Effector memory CD8-positive, alpha-beta T cell (primary cell): ENCODE results near the gene CAMK2N2.

Experiments used
- ATAC-seq: fragments of 150-1000 bp; cut with Tn5 transposase; replicated peaks from 2 replicates; pipeline ENCODE4 v1.10.0; 2021; ENCODE audit warnings: mild to moderate bottlenecking, moderate library complexity
- DNase-seq, 3 experiments: peaks; one replicate each; pipeline ENCODE4 v3.0.0; 2021
- H3K27ac Mint-ChIP-seq, 2 donors: one replicate each; pipeline ENCODE4 v1.8.0; 2022; ENCODE audit warnings: mild to moderate bottlenecking in 2 of 2, mixed read lengths in 2 of 2, moderate library complexity in 2 of 2
- H3K27me3 Mint-ChIP-seq, 2 donors: one replicate each; pipeline ENCODE4 v1.8.0; 2022; ENCODE audit warnings: mixed read lengths in 2 of 2
- H3K36me3 Mint-ChIP-seq: one replicate; pipeline ENCODE4 v1.8.0; 2022; ENCODE audit warnings: mild to moderate bottlenecking, moderate library complexity, mixed read lengths; ENCODE audit not compliant: insufficient read depth
- H3K4me1 Mint-ChIP-seq, 2 donors: one replicate each; pipeline ENCODE4 v1.8.0; 2022; ENCODE audit warnings: low read depth in 2 of 2, mixed read lengths in 2 of 2
- H3K4me3 Mint-ChIP-seq, 2 donors: one replicate each; pipeline ENCODE4 v1.8.0; 2022; ENCODE audit warnings: mild to moderate bottlenecking in 2 of 2, mixed read lengths in 2 of 2, moderate library complexity in 2 of 2
- H3K9me3 Mint-ChIP-seq, 2 donors: one replicate each; pipeline ENCODE4 v1.8.0; 2022; ENCODE audit warnings: mixed read lengths in 2 of 2

The CAMK2N2 gene

GRCh38 chr3:184241141-184241446, 20.3 kb downstream of the CAMK2N2 start:
- Mint-ChIP-seq H3K4me1 (peaks cover 4 to 10% of the 10 kb centered on the region in 2 donors), H3K27me3 (no peaks in the 10 kb centered on the region), H3K4me3 (no peak overlapping the region), H3K36me3 (peaks cover 20% of the 10 kb centered on the region), H3K27ac (no peak overlapping the region), H3K9me3 (no peaks in the 10 kb centered on the region)
- DNase-seq: no peak
- ATAC-seq: no peak

- Mint-ChIP-seq H3K36me3 (peaks cover 20% of the 10 kb centered on the region), H3K27me3 (no peaks in the 10 kb centered on the region), H3K9me3 (no peaks in the 10 kb centered on the region), H3K4me3 (no peak overlapping the region), H3K27ac (no peak overlapping the region), H3K4me1 (peaks cover 0 to 7% of the 10 kb centered on the region in 2 donors)
- DNase-seq (no peak), ATAC-seq (no peak)
These were observed 20.8 kb downstream of the CAMK2N2 start for GRCh38 chr3:184240384-184241140.

- Mint-ChIP-seq H3K9me3 (no peaks in the 10 kb centered on the region), H3K36me3 (peaks cover 19% of the 10 kb centered on the region), H3K27me3 (no peaks in the 10 kb centered on the region), H3K4me3 (no peak overlapping the region), H3K4me1 (peaks cover 0 to 2% of the 10 kb centered on the region in 2 donors), H3K27ac (no peak overlapping the region)
- DNase-seq (no peak), ATAC-seq (no peak)
These were observed 21.6 kb downstream of the CAMK2N2 start for GRCh38 chr3:184239708-184240107.

GRCh38 chr3:184239221-184239620, 22.1 kb downstream of the CAMK2N2 start:
- H3K27me3 Mint-ChIP-seq: peaks cover 0 to 4% of the 10 kb centered on the region in 2 donors
- H3K4me1 Mint-ChIP-seq: no peaks in the 10 kb centered on the region
- H3K36me3 Mint-ChIP-seq: peaks cover 14% of the 10 kb centered on the region
- H3K4me3 Mint-ChIP-seq: no peak overlapping the region
- no peaks in the 10 kb centered on the region for H3K9me3 Mint-ChIP-seq
- DNase-seq (no peak), ATAC-seq (no peak)
- no peak overlapping the region for H3K27ac Mint-ChIP-seq

- no peak overlapping the region for H3K27ac Mint-ChIP-seq
- H3K4me1 Mint-ChIP-seq: no peaks in the 10 kb centered on the region
- H3K9me3 Mint-ChIP-seq: no peaks in the 10 kb centered on the region
- no peak for DNase-seq
- ATAC-seq: no peak
- no peak overlapping the region for H3K4me3 Mint-ChIP-seq
- H3K36me3 Mint-ChIP-seq: peaks cover 9% of the 10 kb centered on the region
- H3K27me3 Mint-ChIP-seq: peaks cover 0 to 12% of the 10 kb centered on the region in 2 donors
These were observed 23.0 kb downstream of the CAMK2N2 start for GRCh38 chr3:184238246-184238818.

GRCh38 chr3:184237807-184238206, 23.5 kb downstream of the CAMK2N2 start:
- peaks cover 4 to 18% of the 10 kb centered on the region in 2 donors for H3K27me3 Mint-ChIP-seq
- ATAC-seq (no peak), DNase-seq (no peak)
- no peak overlapping the region for H3K27ac Mint-ChIP-seq
- H3K4me3 Mint-ChIP-seq: no peak overlapping the region
- peaks cover 7% of the 10 kb centered on the region for H3K36me3 Mint-ChIP-seq
- H3K4me1 Mint-ChIP-seq: no peaks in the 10 kb centered on the region
- no peaks in the 10 kb centered on the region for H3K9me3 Mint-ChIP-seq

- no peaks in the 10 kb centered on the region for H3K9me3 Mint-ChIP-seq
- H3K27ac Mint-ChIP-seq: no peak overlapping the region
- H3K4me3 Mint-ChIP-seq: no peak overlapping the region
- H3K36me3 Mint-ChIP-seq: peaks cover 3% of the 10 kb centered on the region
- DNase-seq (no peak), ATAC-seq (no peak)
- H3K4me1 Mint-ChIP-seq: no peaks in the 10 kb centered on the region
- peaks cover 10 to 24% of the 10 kb centered on the region in 2 donors for H3K27me3 Mint-ChIP-seq
These were observed 24.1 kb downstream of the CAMK2N2 start for GRCh38 chr3:184237211-184237610.

GRCh38 chr3:184236636-184237035, 24.7 kb downstream of the CAMK2N2 start:
- no peak for ATAC-seq
- no peak overlapping the region for H3K27ac Mint-ChIP-seq
- H3K4me3 Mint-ChIP-seq: no peak overlapping the region
- peaks cover 15 to 29% of the 10 kb centered on the region in 2 donors for H3K27me3 Mint-ChIP-seq
- H3K4me1 Mint-ChIP-seq: no peaks in the 10 kb centered on the region
- no peak for DNase-seq
- H3K36me3 Mint-ChIP-seq: peaks cover 3% of the 10 kb centered on the region
- H3K9me3 Mint-ChIP-seq: no peaks in the 10 kb centered on the region

- peaks cover 22 to 36% of the 10 kb centered on the region in 2 donors for H3K27me3 Mint-ChIP-seq
- peaks cover 6% of the 10 kb centered on the region for H3K36me3 Mint-ChIP-seq
- no peak for DNase-seq
- H3K4me1 Mint-ChIP-seq: peaks cover 1 to 4% of the 10 kb centered on the region in 2 donors
- no peak for ATAC-seq
- H3K4me3 Mint-ChIP-seq: no peak overlapping the region
- H3K27ac Mint-ChIP-seq: no peak overlapping the region
- no peaks in the 10 kb centered on the region for H3K9me3 Mint-ChIP-seq
These were observed 25.3 kb downstream of the CAMK2N2 start for GRCh38 chr3:184236033-184236410.

- DNase-seq (no peak), ATAC-seq (no peak)
- H3K4me1 Mint-ChIP-seq: peaks cover 3 to 7% of the 10 kb centered on the region in 2 donors
- H3K27me3 Mint-ChIP-seq: peaks cover 24 to 41% of the 10 kb centered on the region in 2 donors
- peaks cover 3% of the 10 kb centered on the region for H3K36me3 Mint-ChIP-seq
- no peaks in the 10 kb centered on the region for H3K9me3 Mint-ChIP-seq
- no peak overlapping the region for H3K27ac Mint-ChIP-seq
- no peak overlapping the region for H3K4me3 Mint-ChIP-seq
These were observed 25.8 kb downstream of the CAMK2N2 start for GRCh38 chr3:184235381-184236032.

GRCh38 chr3:184234671-184235380, 26.5 kb downstream of the CAMK2N2 start:
- ATAC-seq (no peak), DNase-seq (no peak)
- H3K4me3 Mint-ChIP-seq: no peak overlapping the region
- no peaks in the 10 kb centered on the region for H3K9me3 Mint-ChIP-seq
- peaks cover 24 to 41% of the 10 kb centered on the region in 2 donors for H3K27me3 Mint-ChIP-seq
- peaks cover 3% of the 10 kb centered on the region for H3K36me3 Mint-ChIP-seq
- peaks cover 3 to 7% of the 10 kb centered on the region in 2 donors for H3K4me1 Mint-ChIP-seq
- no peak overlapping the region for H3K27ac Mint-ChIP-seq

- H3K27me3 Mint-ChIP-seq: peaks cover 24 to 42% of the 10 kb centered on the region in 2 donors
- H3K36me3 Mint-ChIP-seq: peaks cover 3% of the 10 kb centered on the region
- H3K4me3 Mint-ChIP-seq: no peak overlapping the region
- no peak for DNase-seq
- no peak for ATAC-seq
- no peaks in the 10 kb centered on the region for H3K9me3 Mint-ChIP-seq
- no peak overlapping the region for H3K27ac Mint-ChIP-seq
- peaks cover 3 to 7% of the 10 kb centered on the region in 2 donors for H3K4me1 Mint-ChIP-seq
These were observed 27.1 kb downstream of the CAMK2N2 start for GRCh38 chr3:184234224-184234623.

GRCh38 chr3:184233127-184233843, 28.1 kb downstream of the CAMK2N2 start:
- Mint-ChIP-seq H3K4me1 (peaks cover 8 to 10% of the 10 kb centered on the region in 2 donors), H3K4me3 (no peak overlapping the region), H3K27ac (no peak overlapping the region), H3K36me3 (peaks cover 3% of the 10 kb centered on the region), H3K9me3 (no peaks in the 10 kb centered on the region), H3K27me3 (peaks cover 31 to 51% of the 10 kb centered on the region in 2 donors)
- ATAC-seq: no peak
- no peak for DNase-seq
